Measurements from ENCODE around the gene ATAD3A.
"Not testable (repeated sequence)": the region's sequence is repeated elsewhere in the genome, so short reads cannot be mapped to it uniquely, and the experiment has no call there.

The ATAD3A gene

DNA sequence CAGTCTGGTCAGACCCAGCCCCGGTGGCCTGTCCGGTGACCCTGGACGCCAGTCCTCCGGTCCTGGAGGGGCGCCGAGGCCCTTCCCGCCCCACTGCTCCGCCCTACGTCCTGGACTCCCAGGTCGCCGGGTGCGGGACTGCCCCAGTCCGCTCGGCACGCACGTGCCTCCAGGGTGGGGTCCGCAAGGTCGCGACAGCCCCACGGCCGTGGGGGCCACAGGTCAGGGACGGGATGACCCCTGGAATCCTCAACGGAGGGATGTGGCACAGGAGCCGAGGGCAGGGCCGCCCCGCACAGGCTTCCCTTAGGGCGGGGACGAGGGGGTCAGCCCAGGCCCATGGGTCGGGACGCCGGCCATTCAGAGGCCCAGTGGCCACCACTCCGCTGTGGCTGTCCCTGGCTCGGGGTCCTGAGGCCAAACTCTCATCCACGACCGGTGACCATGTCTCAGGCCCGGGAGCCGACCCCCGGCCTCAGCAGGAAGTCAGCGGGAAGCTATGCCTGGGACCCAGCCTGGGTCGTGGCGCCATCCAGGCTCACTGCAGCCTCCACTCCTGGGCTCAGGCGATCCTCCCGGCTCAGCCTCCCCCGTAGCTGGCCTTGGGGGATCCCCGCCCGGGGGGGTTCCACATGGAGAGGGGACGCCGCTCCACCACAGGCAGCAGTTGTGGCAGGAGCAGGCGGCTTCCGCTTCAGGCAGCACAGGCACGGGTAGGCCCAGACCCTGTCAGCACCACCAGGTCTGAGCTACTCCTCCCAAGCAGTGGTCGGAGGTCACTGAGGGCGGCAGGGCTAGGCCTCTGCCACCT lies 29.1 kb downstream of the ATAD3A start:
- DNase-seq = no peak

DNA sequence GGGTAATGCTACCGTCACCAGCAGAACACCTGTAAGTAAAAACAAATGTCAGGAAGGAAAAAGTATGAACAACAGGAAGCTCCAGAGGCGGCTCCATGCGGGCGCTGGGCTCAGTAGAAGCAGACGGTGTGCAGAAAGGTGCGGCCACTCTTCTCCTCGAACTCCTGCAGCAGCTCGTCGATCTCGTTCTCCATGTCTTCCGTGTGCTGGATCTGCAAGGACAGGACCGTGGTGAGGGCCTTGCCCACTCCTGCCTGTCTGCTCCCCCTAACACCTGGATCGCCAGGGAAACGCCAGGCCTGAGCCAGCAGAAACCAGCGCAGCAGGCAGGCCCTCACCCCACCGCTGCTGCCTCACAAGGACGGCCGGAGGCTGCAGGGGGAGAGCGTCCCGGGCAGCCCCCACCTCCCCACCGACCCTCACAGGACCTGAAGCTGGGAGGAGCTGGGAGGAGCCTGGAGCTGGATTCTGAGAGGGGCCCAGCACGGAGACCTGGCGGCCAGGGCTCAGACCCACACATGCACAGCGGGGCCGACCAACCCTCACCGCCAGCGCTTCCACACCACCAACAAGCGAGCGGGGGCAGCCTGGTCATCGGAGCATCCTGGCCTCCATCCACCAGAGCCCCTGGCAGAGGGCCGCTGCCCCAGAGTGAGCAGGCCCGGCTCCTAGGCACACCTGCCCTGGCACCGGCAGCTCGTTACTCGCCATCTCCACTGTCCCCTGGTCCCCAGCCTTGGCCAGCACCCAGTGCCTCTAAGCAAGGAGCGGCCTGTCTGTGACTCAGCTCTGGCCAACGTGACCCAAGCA lies 30.2 kb downstream of the ATAD3A start:
- no peak for DNase-seq

DNA sequence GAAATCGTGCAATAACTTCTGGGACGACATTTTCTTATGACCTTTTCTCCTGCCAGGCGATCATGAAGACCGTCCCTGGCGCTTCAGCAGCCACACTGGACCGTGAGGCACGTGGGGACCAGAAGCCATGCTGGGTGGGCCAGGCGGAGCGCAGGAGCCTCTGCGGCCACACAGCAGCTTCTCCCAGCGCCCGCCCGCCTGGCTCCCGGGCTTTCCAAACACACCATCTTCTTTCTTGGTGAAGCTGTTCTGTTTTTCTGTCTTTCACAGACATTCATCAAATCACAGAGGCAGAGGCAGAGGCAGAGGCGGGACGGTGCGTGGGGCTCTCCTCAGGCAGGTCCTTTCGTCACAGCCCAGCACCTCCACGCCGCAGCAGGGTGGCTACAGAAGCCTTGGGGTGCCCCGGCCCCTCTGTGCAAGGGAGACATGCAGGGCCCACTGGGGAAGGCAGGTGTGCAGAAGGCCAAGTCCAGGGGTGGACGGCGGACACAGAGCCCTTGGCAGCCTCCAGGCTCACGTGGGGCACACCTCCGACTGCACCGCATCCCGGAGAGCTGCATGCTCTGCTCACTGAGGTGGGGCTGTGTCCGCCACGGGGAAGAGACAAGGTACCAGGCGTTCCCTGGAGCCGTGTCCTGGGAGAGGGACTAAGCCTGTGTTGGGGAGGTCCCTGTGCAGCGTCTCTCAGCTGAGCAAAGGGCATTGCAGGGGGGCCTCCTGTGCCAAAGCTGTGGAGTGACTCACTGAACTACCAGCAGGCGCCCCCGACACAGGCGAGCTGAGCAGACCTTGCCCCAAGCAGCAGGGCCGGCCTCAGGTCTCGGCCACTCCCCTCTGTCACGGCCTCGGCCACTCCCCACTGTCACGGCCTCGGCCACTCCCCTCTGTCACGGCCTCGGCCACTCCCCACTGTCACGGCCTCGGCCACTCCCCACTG lies 31.1 kb downstream of the ATAD3A start:
- no peak for DNase-seq

DNA sequence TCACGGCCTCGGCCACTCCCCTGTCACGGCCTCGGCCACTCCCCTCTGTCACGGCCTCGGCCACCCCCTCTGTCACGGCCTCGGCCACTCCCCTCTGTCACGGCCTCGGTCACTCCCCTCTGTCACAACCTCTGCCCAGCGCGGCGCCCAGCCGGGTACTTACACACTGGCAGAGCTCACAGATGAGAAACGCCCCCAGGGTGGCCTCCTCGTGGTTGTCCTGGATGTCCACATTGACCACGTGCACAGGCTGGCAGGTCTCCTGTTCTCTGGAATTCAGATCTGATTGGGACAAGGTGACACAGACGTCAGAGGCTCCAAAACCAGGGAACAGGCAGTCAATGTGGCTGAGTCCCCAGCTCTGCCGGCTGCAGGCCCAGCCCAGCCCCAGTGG lies 31.7 kb downstream of the ATAD3A start:
- DNase-seq = no peak

DNA sequence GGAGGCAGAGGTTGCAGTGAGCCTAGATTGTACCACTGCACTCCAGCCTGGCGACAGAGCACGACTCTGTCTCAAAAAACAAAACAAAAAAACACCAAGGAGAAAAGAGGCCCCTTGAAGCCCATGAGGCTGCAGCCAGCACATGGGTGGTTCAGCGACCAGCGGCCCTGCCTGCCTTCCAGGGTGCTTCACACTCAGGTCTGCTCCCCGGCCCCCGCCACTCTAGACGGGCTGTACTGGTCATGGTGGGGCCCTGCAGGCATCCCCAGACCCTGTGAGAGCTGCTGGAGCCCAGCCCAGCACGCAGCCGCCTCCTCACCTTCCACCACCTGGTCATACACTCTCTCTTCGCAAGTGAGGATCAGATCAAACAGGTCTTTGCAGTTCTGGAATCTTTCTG lies 32.6 kb downstream of the ATAD3A start:
- DNase-seq = no peak

DNA sequence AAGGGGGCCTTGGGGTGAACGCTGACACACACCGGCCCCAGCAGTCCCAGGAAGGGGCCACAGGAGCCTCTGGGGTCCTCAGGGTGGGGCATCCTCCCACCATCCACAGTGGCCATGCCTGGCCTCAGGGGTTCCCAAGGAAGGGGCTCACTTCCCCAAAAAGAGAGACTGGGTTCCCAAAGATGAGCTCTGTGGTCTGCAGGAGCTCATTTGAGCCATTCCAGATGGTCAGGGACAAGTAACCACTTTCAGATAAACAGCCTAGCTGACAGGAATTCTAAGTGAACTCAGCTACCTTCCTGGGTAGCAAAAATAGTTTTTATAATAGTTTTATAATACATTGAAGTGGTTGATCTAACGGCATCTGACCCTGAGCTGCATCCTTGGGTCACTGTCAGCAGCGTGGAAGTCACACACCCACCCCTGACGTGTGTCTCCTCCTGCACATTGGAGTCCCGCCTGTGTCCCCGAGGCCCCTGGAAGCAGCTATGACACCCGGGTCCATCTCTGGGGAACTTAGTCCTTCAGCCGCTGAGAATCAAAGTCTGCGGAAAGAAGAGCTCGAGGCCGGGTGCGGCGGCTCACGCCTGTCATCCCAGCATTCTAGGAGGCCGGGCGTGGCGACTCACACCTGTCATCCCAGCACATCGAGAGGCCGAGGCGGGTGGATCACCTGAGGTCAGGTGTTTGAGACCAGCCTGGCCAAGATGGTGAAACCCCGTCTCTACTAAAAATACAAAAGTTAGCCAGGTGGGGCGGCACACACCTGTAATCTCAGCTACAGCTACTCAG lies 34.2 kb downstream of the ATAD3A start:
- DNase-seq = no peak

DNA sequence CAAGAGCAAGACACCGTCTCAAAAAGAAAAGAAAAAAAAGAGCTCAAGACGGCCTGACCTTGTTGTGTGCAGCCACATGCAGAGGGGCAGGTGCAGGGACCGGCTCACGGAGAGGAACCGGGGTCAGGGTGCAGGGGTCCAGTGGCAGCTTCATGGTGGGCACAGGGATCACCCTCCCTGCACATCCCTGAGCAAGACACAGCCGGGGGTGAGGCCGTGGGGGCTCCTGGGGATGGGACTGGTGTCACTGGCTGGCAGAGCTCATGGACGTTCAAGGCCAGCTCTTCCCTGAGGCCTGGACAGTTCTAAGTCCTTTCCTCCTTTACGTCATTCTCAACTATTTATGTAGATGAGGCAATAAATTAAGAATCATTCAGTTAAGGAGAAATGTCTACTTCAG lies 35.0 kb downstream of the ATAD3A start:
- DNase-seq = no peak

DNA sequence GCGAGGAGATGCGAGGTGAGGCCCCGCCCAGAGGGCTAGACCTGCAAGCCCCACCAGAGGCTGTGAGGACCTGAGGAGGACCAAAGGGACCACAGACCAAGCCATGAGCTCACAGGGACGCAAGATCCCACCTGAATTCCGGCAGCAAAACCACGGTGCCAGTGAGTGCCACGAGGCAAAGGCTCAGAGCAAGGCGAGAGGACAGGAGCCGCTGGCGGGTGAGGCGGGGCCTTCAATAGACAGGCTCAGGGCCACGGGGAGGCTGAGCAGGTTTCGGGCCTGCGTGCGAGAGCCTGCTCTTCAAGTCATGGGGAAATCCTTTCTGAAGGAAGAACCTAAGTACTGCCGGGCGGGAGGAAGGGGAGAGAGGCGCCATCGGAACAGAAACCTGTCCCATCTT lies 35.5 kb downstream of the ATAD3A start:
- DNase-seq = no peak

DNA sequence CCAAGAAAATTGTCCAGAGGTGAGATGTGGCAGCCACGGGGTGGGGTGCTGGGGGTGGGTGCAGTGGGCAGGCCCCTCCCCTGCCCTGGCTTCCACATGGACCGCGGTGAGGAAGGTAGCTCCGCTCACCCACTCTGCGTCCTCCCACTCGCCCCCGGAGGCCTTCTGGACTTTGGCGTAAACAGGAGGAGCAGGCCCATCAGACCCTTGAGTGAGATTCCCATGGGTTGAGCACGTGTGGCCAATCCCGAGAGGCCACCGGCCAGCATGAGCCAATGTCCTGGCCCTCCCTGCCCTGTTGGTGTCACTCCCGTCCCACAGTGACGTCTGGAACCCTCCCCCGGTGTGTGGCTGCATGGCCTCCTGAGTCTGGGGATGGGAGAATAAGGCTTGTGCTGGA lies 36.6 kb downstream of the ATAD3A start:
- DNase-seq = no peak

DNA sequence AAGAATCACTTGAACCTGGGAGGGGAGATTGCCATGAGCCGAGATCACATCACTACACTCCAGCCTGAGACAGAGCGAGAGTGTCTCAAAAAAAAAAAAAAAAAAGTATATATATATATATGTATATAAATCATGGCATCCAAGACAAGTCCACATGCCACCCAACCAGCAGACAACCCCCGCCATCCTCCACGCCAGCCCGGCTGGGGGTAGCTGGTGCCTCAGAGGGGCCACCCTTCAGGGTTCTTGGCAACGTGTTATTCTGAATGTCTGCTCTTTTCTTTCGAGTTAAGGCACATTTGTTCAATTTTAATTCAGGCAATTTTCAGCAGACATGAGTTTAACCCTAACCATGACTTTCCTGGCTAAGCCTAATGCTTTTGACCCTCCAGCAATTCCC lies 38.1 kb downstream of the ATAD3A start:
- no peak for DNase-seq

DNA sequence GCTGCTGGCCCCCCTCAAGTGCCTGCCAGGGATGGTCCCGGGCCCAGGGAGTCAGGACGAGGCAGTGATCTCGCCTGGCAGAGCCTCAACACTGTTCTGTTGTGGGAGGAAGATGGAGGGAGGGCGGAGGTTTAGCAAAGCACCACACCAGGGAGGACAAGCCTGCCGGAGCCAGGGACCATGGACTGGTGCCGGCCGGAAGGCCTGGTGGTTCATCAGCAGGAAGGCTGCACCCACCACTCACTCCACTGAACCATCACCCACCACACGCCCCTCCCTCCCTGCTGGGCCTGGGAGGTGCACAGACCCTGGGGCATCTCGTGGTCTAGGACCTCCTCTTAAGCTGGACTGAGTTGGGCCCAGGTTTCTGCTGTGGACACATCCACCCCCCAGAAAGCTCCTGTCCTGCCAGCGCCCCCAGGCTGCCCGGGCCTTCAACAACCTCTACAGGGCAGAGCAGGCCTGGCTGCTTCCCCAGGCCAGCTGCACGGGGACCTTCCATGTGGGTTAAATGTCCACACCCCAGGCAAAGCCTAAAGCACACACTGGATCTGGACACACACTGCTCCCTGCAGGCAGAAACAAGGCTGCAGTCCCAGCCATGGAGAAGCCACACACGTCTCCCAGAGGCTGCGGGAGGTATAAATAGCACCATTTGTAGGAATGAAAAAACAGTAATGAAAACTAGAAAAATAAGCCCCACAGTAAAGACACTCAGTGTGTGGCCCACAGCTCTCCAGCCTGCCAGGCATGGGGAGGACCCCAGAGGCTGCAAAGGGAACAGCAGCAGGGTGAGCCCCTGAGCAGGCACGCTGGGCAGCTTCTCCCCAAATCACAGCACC lies 38.9 kb downstream of the ATAD3A start:
- no peak for DNase-seq

DNA sequence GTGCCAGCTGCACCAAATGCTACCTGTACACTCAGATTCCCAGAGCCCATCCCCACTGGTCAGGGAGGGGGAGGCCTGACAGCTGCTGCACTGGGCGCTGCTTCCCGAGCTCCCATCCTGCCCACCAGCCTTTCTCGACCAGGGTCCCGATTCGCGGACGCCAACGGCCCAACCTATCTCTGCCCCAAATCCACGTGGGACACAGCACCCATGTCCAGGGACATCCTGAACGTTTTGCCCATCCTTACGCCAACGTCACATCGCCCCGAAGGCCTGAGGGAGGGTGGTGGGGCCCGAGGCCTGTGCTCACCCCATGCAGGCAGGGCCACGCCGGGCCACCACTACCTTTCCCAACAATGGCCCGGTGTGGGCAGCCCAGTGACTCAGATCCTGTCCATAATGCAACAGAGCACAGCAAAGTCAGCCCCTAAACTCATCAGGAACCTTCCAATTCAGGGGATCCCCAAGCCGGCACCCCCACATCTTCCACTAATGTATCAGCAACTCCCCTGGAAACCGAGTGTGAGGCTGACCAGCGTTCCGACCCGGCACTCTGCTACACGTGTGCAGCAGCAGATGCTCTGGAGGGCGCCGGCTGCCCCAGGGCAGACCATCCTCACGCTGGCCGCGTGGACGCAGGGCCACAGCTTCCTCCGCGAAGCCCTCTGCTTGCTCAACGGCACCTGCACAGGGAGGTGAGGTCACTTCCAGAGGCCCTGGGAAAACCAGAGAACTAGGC lies 39.7 kb downstream of the ATAD3A start:
- no peak for DNase-seq

DNA sequence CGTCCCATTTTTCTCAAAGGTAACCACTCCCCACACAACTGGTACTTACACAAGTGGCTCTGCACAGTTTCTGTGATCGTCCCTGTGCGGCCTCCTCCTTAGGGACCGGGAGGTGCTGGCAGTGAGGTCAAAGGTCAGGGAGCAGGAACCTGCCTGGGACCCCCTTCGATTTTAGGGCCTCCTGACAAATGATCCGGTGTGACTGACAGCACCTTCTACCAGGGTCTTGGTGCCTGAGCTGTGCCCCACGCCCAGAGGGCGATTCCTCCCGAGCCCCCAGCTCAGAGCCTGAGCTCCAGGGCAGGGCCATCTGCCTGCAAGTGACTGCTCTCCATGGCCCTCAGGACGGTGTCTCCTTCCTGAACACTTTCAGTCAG lies 40.3 kb downstream of the ATAD3A start:
- DNase-seq = no peak

DNA sequence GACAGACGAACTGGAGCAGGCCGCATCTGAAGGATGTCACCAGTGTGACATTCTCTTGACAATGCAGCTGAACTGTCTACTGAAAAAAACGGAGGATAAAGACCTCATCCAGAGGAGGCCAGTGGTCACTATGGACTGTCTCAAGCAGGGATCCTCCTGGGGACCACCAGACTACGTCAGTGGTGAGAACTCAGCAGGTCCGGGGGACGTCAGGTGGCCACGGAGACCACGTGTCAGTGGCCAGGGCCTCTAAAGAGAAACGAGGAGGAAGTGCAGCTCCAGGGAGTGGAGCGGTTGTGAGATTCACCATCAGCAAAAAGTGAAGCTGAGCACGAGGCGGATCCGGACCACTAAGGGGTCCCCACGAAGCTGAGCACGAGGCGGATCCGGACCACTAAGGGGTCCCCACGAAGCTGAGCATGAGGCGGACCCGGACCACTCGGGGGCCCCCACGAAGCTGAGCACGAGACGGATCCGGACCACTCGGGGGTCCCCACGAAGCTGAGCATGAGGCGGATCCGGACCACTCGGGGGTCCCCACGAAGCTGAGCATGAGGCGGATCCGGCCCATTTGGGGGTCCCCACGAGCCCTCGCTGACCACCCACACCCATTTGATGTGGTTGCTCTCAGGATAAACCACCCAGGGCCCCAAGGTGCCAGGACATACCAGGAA lies 42.0 kb downstream of the ATAD3A start:
- DNase-seq = no peak

DNA sequence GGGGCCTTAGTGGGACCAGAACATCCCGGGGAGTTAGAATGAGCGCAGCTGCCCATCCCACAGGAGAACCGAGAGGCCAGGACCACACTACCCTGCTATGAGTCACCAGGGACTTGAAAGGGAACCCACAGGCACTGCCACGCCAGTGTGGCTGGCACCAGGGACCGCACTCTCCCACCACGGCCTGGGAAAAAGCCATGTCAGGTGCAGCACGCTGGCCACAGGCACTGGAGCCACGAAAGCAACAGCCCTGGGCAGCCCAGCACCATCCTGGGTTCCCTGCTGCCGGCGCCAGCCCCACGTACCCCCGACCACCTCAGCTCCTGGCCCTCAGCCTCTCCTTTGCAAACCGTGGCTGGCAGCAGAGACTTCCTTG lies 42.6 kb downstream of the ATAD3A start:
- no peak for DNase-seq

DNA sequence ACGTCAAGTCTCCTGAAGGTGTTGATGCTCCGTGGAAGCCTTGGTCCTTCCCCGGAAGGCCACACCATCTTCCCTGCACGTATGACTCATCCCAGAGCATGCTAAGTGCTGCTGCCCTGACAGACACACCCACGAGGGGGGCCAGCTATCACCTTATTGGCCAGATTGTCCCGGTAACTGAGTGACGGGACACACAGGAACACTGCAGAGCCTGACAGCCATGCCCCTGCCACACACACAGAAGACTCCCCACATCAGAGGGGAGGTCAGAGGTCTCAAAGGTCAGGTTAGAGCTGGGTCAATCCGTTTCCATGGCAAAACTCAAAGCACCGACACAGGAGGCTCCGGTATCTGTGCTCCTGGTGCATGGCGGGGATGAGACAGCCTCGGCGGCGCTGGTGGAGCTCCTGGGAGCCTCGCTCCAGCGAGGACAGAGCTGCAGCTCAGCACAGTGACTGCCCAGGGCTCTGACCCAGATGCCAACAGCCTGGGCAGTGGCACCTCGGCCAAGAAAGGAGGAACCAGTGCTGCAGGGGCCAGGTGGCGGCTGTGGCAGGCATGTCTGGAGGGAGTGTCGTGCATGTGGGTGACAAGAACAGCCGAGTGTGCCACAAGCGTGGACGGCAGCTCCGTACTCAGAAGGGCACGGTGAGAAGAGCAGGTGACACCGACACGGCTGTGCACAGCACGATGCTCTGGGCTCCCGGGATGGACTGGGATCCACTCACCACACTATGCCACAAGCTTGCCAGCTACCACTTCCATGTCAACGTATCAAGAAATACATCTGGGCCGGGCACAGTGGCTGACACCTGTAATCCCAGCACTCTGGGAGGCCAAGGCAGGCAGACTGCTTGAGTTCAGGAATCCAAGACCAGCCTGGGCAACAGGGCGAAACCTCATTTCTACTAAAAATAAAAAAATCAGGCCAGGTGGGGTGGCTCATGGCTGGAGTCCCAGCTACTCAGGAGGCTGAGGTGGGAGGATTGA lies 43.3 kb downstream of the ATAD3A start:
- peak; percentile 87 for DNase-seq

DNA sequence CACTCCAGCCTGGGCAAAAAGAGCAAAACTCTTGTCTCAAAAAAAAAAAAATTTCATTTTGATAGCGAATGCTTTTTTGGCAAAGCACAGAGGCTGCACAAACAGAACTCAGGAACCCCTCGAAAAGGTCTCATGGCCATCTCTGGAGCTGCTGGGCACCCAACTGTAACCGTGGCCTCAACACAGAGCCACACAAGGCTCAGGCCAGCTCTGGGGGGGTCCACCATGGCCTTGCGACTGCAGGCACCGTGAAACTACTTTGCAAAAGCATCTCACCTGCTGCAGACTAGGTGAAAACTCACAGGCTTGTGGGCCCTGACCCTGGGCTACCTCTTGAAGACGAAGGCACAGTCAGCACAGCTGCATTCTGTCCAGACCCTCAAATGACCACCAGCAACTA lies 44.5 kb downstream of the ATAD3A start:
- DNase-seq = no peak

DNA sequence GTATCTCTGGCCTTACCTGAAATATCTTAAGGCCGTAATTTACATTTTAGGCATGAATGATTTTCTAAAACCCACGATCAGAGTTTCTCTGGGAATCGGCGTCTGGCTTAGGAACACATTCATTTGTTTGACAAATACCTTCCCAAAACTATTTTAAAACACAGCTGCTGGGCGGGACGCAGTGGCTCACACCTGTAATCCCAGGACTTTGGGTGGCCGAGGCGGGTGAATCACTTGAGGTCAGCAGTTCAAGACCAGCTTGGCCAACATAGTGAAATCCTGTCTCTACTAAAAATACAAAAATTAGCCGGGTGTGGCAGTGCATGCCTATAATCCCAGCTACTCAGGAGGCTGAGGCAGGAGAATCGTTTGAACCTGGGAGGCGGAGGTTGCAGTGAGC lies 45.0 kb downstream of the ATAD3A start:
- DNase-seq = not testable (repeated sequence)

DNA sequence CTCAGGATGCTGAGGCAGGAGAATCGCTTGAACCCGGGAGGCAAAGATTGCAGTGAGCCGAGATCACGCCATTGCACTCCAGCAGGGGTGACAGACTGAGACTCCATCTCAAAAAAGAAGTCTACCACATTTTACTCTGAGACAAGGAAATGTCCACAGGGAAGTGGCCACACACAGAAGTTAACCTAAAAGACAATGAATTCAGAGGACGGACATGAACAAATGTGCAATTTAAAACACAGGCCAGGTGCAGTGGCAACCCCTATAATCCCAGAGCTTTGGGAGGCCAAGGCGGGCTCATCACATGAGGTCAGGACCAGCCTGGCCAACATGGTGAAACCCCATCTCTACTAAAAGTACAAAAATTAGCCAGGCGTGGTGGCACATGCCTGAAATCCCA lies 45.7 kb downstream of the ATAD3A start:
- not testable (repeated sequence) for DNase-seq
